Testis (tissue), 5 donors: ENCODE measurements around the gene ZNF540. TPM values are rescaled to one million over a fixed set of nuclear protein-coding genes. Genes with fewer than 3 reads are reported as not detected.
A peak's percentile ranks its signal among the peaks of the same experiment; 100 is the strongest.

Experiments
- DNase-seq: peaks from one replicate; pipeline ENCODE4 v3.0.0-alpha.2; 2019
- H3K27ac ChIP-seq, 2 donors: fragments of 200-600 bp; sonication (generic); one replicate each; pipeline ENCODE4 v1.5.1; 2019
- H3K27me3 ChIP-seq: fragments of 200-600 bp; sonication (generic); one replicate; pipeline ENCODE4 v1.5.1; 2019
- H3K36me3 ChIP-seq: fragments of 200-600 bp; sonication (generic); one replicate; pipeline ENCODE4 v1.5.1; 2017; ENCODE audit warnings: low read depth; ENCODE audit errors: missing control alignments
- H3K4me1 ChIP-seq: fragments of 200-600 bp; sonication (generic); one replicate; pipeline ENCODE4 v1.5.1; 2019
- H3K4me3 ChIP-seq, 2 donors: fragments of 200-600 bp; sonication (generic); one replicate each; pipeline ENCODE4 v1.5.1; 2017 to 2019
- H3K9me3 ChIP-seq: fragments of 200-600 bp; sonication (generic); one replicate; pipeline ENCODE4 v1.5.1; 2017
- CTCF ChIP-seq, 3 experiments: fragments of 450-650 bp in 2 of 3; fragments of 200-600 bp in 1 of 3; sonication (generic) in 1 of 3; IDR thresholded peaks; one replicate each; pipeline ENCODE4 v1.5.1; 2016 to 2019; ENCODE audit warnings: antibody characterized with exemption in 3 of 3, mild to moderate bottlenecking in 2 of 3, moderate library complexity in 1 of 3
- POLR2A ChIP-seq: fragments of 450-650 bp; IDR thresholded peaks from one replicate; pipeline ENCODE4 v1.6.1; 2017; ENCODE audit warnings: antibody characterized with exemption, mild to moderate bottlenecking, moderate library complexity
- WGBS, 2 donors: methylation state at CpG; one replicate each; pipeline ENCODE4 v1.1.5; 2018; 5-methylcytosine and 5-hydroxymethylcytosine counted together
- intact Hi-C: fragments of 100-400 bp; cut with DNase I; formaldehyde crosslinking; loops from one replicate; pipeline ENCODE4 v1.15.1; 2023; ENCODE audit warnings: low total_unique reads
- long read RNA-seq, 2 donors: transcript quantifications; one replicate each; lab custom pipeline, GENCODE V29; 2026
- polyA plus RNA-seq: library from polyadenylated mRNA; stranded (reverse); fragments of 350-450 nt; fragmentation: Illumina TruSeq; extraction: RNeasy Lipid Tissue Mini Kit (QIAGEN cat#74804); gene quantifications from one replicate; pipeline ENCODE4 v1.2.3, GENCODE V29; 2014; ENCODE audit warnings: low read depth, low replicate concordance; ENCODE audit not compliant: insufficient read depth
- total RNA-seq, 2 donors: library from RNA; depleted of rRNA; stranded (reverse); fragments of >200 nt; gene quantifications; one replicate each; pipeline ENCODE4 v1.2.3, GENCODE V29; 2016

The ZNF540 gene
- 1 to 10 TPM; 3.2 to 5.0 TPM for total RNA-seq
- 6.6 TPM for polyA plus RNA-seq
- long read RNA-seq, donor 1, partial matches to known transcripts = 0 of 3 reads
- long read RNA-seq, donor 1, other reads (novel, unspliced or antisense) = 0 of 3 reads
- long read RNA-seq, donor 2, partial matches to known transcripts = 0 of 2 reads
- long read RNA-seq, donor 2, other reads (novel, unspliced or antisense) = 0 of 2 reads

- WGBS, 2 donors = 1 to 2% methylated on average over 23 to 46 of the region's 53 CpGs
- intact Hi-C loops = no loop called here
- DNase-seq = peak; percentile 99
- H3K9me3 ChIP-seq = no peaks in the 10 kb centered on the region
- H3K4me3 ChIP-seq = peak within 1 kb of the TSS; percentile 66 to 91
- H3K4me1 ChIP-seq = peaks cover 6% of the 10 kb centered on the region
- H3K27me3 ChIP-seq = no peaks in the 10 kb centered on the region
- peak within 1 kb of the TSS; percentile 90 to 96 for H3K27ac ChIP-seq
- TF ChIP-seq POLR2A (peak; percentile 6), CTCF (IDR thresholded peaks at IDR 0.05) (no peak)
- no peaks in the 10 kb centered on the region for H3K36me3 ChIP-seq
Measured at GRCh38 chr19:37594304-37594981, at the start of gene ZNF540, which contains the start of gene ZNF571. Gene ZNF540 (plus strand): TSS chr19:37594876. CDS start chr19:37598448, 3,572 bp downstream. Gene ZNF571 (minus strand): TSS chr19:37594792. CDS start chr19:37586676, 8,116 bp downstream.

- peak overlapping the region; percentile 68 to 78 for H3K27ac ChIP-seq
- DNase-seq = peak; percentile 89
- no peak for TF ChIP-seq POLR2A
- TF ChIP-seq CTCF (IDR thresholded peaks at IDR 0.05) = peak; percentile 32 to 65 (median 42)
- no peaks in the 10 kb centered on the region for H3K27me3 ChIP-seq
- H3K36me3 ChIP-seq = no peaks in the 10 kb centered on the region
- WGBS, 2 donors = 0 to 3% methylated on average over 9 to 62 of the region's 65 CpGs
- no peaks in the 10 kb centered on the region for H3K9me3 ChIP-seq
- peak overlapping the region; percentile 64 to 83 for H3K4me3 ChIP-seq
- intact Hi-C loops = no loop called here
- H3K4me1 ChIP-seq = no peaks in the 10 kb centered on the region
Measured at GRCh38 chr19:37551129-37551993, 43.3 kb upstream of the ZNF540 start.

GRCh38 chr19:37563518-37563917, 31.2 kb upstream of the ZNF540 start:
- H3K36me3 ChIP-seq = no peaks in the 10 kb centered on the region
- H3K9me3 ChIP-seq = no peaks in the 10 kb centered on the region
- no peak overlapping the region for H3K27ac ChIP-seq
- WGBS, 2 donors = 91 to 95% methylated on average over 3 of the region's 3 CpGs
- no peaks in the 10 kb centered on the region for H3K4me1 ChIP-seq
- H3K27me3 ChIP-seq = no peaks in the 10 kb centered on the region
- H3K4me3 ChIP-seq = no peak overlapping the region
- DNase-seq = no peak
- intact Hi-C loops = no loop called here
- TF ChIP-seq POLR2A (no peak), CTCF (IDR thresholded peaks at IDR 0.05) (no peak)

- H3K4me1 ChIP-seq = no peaks in the 10 kb centered on the region
- H3K4me3 ChIP-seq = no peak overlapping the region
- intact Hi-C loops = no loop called here
- no peak for DNase-seq
- no peaks in the 10 kb centered on the region for H3K36me3 ChIP-seq
- H3K27ac ChIP-seq = no peak overlapping the region
- no peaks in the 10 kb centered on the region for H3K9me3 ChIP-seq
- WGBS, 2 donors = 94 to 96% methylated on average over 7 of the region's 7 CpGs
- no peaks in the 10 kb centered on the region for H3K27me3 ChIP-seq
- TF ChIP-seq CTCF (IDR thresholded peaks at IDR 0.05) (no peak), POLR2A (no peak)
Measured at GRCh38 chr19:37564624-37565369, 29.9 kb upstream of the ZNF540 start.
